NCI-H446 (cell line): ENCODE data around the gene RASD1.
A peak's percentile ranks its signal among the peaks of the same experiment; 100 is the strongest.
"Not testable (repeated sequence)": the region's sequence is repeated elsewhere in the genome, so short reads cannot be mapped to it uniquely, and the experiment has no call there.

Experiments
- DNase-seq, 2 experiments: peaks; one replicate each; lab custom pipeline; 2025; lab: John Stamatoyannopoulos, UW

The RASD1 gene

GRCh38 chr17:17497065-17497844, 1.1 kb upstream of the RASD1 start:
- no peak for DNase-seq

DNA sequence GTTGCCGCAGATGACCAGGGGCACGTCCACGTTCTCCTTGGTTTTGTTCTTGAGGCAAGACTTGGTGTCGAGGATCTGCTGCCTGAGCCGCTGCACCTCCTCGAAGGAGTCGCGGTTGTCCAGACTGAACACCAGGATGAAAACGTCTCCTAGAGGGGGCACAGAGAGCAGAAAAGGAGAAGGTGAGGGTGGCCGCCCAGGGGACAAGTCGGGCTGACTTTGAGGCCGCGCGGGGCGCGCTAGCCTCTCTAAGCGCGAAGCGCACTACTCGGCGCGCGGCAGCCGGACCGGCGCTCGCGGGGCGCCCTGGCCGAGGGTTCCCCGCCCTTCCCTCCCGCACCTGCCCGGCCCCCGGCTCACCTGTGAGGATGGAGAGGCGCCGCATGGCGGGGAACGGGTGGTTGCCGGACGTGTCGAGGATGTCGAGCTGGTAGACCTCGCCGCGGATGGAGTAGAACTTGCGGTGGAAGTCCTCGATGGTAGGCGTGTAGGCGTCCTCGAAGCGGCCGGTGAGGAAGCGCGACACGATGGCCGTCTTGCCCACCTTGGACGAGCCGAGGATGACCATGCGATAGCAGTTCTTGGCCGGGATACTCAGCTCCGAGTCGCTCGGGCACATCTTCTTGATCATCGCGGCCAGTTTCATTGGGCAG, 533 bp downstream of the RASD1 start:
- DNase-seq, result no peak

DNA sequence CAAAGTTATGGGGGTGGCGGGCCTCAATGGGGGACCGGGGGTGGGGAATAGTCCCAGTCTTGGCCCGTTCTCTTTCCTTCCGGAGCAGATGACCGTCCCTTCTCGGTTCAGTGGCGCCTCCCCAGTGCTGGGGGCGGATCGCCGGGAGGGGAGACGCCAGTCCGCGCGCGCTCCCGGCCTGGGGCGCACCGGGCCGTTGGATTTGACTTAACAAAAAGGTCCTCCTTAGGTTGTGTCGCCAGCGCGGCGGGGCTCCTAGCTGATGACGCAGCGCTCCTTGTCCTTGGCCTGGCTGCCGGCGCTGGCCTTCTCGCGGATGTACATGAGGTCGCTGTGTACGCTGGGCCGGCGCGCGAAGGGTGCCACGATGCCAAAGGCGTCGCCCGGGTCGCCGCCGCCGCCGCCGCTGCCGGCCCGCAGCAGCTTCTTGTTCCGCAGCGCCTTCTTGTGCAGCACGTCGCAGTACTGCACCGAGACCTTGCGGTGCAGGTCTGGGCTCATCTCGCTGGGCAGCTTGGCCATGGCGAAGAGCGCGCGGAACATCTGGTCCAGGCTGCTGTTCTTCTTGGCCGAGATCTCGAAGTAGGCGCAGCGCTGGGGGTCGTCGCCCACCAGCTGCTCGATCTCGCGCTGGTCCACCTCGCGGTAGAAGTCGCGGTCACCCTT, 1.2 kb downstream of the RASD1 start:
- no peak for DNase-seq

GRCh38 chr17:17494499-17494869, 1.7 kb downstream of the RASD1 start:
- DNase-seq, result no peak

- DNase-seq, result no peak
Measured at GRCh38 chr17:17493986-17494466, 2.2 kb downstream of the RASD1 start.

DNA sequence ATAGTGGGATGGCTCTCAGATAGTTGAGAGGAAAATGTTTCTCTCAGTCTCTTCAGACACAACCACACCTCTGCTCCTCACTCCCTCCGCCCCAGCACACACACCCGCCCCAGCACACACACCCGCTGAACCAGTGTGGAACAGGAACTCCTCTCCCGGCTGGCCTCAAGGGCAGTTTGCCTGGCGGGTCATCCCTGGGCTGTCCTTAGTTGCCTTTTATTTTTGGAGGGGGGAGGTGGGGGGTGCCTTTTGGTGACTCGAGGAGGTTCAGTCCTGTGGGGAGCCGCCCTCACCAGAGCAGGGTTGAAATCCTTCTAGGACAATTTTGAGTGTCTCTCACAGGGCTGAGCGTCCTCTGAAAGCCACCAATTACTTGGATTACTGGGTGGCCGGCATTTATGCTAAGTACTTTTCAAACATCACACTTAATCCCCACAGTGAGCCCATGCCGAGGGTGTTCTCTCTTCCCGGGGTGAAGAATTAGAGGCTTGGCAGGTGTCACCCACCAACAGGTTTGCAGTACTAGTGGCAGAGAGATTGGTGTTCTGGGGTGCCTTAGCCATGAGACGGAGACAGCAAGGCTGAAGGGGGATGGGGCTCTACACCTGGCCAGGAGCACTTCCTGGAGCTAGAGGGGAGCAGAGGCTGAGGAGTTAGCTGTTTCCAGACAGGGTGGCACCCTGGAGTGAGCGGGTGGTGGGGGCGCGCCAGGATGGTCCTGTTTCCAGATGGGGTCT, 2.8 kb downstream of the RASD1 start:
- no peak for DNase-seq

DNA sequence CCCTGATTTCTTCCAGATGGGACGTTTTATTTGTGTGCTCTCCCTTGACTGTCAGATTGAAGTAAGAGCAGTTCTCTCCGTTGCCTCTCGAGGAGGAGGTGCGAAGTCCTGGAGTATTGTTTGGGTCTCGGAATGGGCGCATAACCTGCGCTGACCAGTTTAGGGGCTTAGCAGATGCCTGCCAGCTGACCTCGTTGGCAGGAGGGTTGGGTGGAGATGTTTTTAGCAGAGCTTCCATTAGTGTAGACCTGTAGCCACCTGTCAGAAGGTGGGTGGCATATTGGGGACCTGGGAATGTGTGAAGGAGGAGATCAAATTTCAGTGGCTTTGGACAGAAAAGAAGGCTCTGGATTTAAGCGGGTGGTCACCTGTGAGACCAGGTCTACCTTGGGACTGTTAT, 3.6 kb downstream of the RASD1 start:
- no peak for DNase-seq

DNA sequence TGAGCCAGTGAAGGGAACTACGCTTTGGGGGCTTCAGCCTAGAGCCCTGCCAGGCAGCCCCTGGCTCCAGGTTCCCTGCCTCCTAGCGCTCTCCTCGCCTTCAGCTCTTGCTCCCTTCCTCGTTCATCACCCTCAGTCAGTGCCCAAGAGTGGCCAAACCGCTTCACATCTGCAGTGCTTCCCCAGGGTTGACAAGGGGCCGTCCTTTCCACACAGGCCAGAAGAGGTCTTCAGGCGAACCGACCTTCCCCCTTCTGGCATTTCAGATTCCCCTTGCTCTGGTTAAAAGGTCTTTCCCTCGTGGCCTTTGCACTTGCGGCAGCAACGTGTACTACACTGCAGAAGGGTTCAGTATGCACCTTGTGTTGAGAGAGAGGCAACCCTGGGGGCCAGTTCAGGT, 4.1 kb downstream of the RASD1 start:
- no peak for DNase-seq

DNA sequence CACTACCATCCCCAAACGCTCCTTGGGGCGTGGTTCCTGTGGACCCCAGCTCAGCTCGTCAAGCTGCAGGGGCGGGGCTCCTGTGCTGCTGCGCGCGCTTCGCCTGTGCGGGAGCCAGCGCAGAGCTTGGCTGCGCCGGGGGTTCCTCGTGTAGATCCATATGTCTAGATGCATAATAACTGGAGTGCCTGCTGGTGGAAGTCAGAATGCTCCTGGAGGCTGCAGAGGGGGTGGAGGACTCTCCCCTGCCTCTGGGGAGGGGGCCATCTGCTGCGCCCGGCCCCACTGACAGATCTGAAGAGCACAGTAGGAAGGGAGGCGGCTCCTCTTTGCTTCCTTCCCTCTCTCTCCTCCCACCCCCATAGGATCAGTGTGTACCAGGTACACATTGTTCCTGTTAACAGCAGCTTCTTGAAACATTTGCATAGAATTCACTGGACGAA, 4.6 kb downstream of the RASD1 start:
- DNase-seq, result no peak

GRCh38 chr17:17491031-17491471, 5.1 kb downstream of the RASD1 start:
- DNase-seq, result no peak

DNA sequence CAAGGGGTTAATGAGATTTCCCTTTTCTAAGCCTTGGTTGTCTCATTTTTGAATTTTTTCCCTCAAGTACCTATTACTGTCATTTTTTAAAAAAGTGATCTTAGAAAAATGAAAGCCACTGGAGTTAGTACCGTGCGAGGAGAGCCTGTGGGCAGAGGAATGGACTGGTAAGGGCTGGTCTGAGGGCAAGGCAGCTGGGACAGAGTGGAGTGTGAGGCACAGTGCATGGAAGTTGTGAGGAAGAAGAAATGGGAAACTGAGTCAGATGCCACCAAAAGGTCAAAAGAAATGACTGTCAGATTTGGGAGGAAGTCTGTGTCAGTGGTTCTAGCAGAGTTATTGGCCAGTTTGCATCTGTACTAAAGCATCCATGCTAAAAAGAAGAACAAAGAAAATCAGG, 8.2 kb downstream of the RASD1 start:
- no peak for DNase-seq

- not testable (repeated sequence) for DNase-seq
Measured at GRCh38 chr17:17486416-17486815, 9.8 kb downstream of the RASD1 start.

DNA sequence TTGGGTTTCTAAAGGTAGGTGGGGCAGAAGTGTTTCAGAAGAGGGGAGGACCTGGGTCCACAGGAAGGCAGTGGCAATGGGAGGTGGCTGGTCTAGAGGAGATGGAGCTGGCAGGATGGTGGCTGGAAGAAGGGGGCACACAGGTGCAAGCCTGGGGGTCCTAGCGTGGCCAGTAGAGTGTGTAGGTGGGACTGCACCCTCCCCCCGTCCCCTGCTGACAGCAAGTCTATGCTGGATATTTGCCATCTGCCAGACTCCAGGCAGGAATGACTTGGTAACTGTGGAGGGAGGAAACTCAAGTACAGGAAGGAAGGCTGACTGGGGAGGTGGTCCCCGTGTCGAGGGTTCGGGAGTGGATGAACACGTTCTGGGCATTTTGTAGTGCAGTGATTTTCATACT, 10.8 kb downstream of the RASD1 start:
- no peak for DNase-seq

GRCh38 chr17:17484451-17484899, 11.7 kb downstream of the RASD1 start:
- no peak for DNase-seq

GRCh38 chr17:17481860-17482259, 14.3 kb downstream of the RASD1 start:
- DNase-seq, result no peak

- no peak for DNase-seq
Measured at GRCh38 chr17:17480593-17481148, 15.5 kb downstream of the RASD1 start.

DNA sequence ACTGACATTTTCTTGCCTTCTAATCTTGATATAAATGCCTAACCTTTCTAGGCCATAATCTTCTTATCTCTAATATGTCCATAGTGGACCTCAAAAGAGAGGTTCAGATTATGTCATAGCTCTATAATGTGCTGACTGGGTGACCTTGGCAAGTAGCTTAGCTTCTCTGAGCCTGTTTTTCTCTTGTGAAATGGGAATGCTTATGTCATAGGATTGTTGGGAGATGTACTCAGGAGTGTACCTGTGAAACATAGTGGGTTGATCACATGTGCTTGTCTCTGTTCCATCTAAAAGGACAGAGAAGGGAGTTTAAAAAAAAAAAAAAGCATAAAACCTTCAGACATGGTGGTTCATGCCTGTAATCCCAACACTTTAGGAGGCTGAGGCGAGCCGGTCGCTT, 17.0 kb downstream of the RASD1 start:
- DNase-seq, result no peak

- DNase-seq, result peak; percentile 86 to 94
Measured at GRCh38 chr17:17476865-17477467, 19.2 kb downstream of the RASD1 start, which contains the start of gene MED9. MED9 (plus strand) TSS chr17:17477000; CDS start chr17:17477042, 42 bp downstream.

- no peak for DNase-seq
Measured at GRCh38 chr17:17474341-17474740, 21.9 kb downstream of the RASD1 start.

GRCh38 chr17:17472333-17472920, 23.8 kb downstream of the RASD1 start:
- DNase-seq, result no peak

DNA sequence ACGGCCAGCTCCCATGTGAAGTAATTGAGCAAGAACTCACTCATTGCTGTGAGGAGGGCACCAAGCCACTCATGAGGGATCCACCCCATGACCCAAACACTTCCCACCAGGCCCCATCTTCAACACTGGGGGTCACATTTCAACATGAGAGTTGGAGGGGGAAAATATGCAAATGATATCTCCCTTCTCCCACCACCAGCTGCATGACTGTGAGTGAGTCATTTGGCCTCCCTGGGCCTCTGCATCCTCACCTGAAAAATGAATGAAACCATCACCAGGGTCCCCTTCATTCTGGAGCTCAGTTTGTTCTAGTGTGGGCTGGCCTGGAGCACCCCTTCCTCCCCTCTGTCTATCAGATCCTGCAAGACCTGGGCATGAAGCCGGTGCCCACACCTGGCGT, 26.2 kb downstream of the RASD1 start:
- DNase-seq, result no peak
